ENCODE results near the gene UGT2B7. TPM values are rescaled to one million over a fixed set of nuclear protein-coding genes. Genes with fewer than 3 reads are reported as not detected.

The UGT2B7 gene
- total RNA-seq, 1 experiment from 2014 or later = not detected

DNA sequence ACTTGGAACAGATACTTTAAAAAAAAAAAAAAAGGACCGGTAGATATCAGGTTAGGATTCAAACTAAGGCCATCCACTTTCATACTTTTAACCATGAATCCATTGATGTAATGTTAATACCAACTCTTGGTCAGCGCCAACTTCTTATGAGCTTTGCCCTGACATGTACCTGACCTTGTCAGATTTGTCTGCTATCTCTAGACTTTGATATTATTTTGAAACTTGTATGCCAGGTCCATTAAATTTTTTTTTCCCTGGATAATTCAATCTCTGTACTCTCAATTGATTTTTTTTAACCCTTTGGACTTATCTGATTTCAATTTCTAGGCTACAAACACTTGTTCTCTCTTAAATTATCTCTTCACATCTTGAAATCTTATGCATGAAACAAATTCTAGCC is 27.2 kb upstream of the UGT2B7 start:
- H3F3A ChIP-seq (ENCODE audit: low read length, unreplicated experiment) = no peaks in the 10 kb centered on the region
- H3K4me1 ChIP-seq (ENCODE audit: insufficient read depth, low read length) = no peaks in the 10 kb centered on the region
- ATAC-seq (no peak), DNase-seq (no peak)
- no peaks in the 10 kb centered on the region for H3K27me3 ChIP-seq (ENCODE audit: low read length)
- H4K20me1 ChIP-seq (ENCODE audit: low read length) = no peaks in the 10 kb centered on the region
- no peak overlapping the region for H3K4me2 ChIP-seq (ENCODE audit: low read length)
- no peak overlapping the region for H3K9ac ChIP-seq (ENCODE audit: low read length)
- TF ChIP-seq EZH2phosphoT487 (IDR thresholded peaks at IDR 0.05; ENCODE audit: borderline replicate concordance, low read length) (no peak), EZH2 (IDR thresholded peaks at IDR 0.05; ENCODE audit: low read length, unreplicated experiment) (no peak)
- TF ChIP-seq, protein P1, sequence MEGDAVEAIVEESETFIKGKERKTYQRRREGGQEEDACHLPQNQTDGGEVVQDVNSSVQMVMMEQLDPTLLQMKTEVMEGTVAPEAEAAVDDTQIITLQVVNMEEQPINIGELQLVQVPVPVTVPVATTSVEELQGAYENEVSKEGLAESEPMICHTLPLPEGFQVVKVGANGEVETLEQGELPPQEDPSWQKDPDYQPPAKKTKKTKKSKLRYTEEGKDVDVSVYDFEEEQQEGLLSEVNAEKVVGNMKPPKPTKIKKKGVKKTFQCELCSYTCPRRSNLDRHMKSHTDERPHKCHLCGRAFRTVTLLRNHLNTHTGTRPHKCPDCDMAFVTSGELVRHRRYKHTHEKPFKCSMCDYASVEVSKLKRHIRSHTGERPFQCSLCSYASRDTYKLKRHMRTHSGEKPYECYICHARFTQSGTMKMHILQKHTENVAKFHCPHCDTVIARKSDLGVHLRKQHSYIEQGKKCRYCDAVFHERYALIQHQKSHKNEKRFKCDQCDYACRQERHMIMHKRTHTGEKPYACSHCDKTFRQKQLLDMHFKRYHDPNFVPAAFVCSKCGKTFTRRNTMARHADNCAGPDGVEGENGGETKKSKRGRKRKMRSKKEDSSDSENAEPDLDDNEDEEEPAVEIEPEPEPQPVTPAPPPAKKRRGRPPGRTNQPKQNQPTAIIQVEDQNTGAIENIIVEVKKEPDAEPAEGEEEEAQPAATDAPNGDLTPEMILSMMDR (conservative IDR thresholded peaks at IDR 0.05; ENCODE audit: low read depth, low read length) = no peak
- H3K27ac ChIP-seq (ENCODE audit: low read length) = no peak overlapping the region
- POLR2A ChIA-PET (ENCODE audit: unreplicated experiment) = no interaction called here
- H3K9me3 ChIP-seq (ENCODE audit: low read length) = no peaks in the 10 kb centered on the region
- intact Hi-C loops (cut with micrococcal nuclease) = no loop called here
- CTCF ChIA-PET = no interaction called here
- no peaks in the 10 kb centered on the region for H3K36me3 ChIP-seq (ENCODE audit: low read depth, low read length)
- H3K79me2 ChIP-seq (ENCODE audit: low read length) = no peaks in the 10 kb centered on the region
- no peak overlapping the region for H3K4me3 ChIP-seq (ENCODE audit: low read length)
- BruUV-seq (replicated peaks) = no TSS peak
- no peaks in the 10 kb centered on the region for H3K9me2 ChIP-seq (replicated peaks; ENCODE audit: low read length)
- no peak overlapping the region for H2AFZ ChIP-seq (ENCODE audit: low read length)

DNA sequence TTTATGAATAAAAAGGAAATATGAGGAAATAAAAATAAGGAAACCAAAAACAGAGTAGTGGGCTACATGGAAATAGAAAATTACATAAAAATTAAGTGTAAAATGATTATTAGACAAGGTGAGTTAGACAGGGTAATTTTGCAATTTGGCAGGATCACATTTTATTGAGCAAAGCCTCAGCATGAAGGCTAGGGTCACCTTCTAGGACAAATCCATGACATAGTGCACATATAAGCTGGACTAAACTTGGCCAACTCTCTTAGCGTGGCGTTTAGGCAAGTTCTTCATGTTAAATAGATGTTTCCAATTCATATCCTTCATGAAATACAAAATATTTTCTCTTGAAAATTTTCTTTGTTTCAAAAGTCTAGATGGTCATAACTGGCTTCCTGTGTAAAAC is 25.7 kb upstream of the UGT2B7 start:
- Histone ChIP-seq H3K4me3 (ENCODE audit: low read length) (no peak overlapping the region), H4K20me1 (ENCODE audit: low read length) (no peaks in the 10 kb centered on the region), H3K4me1 (ENCODE audit: insufficient read depth, low read length) (no peaks in the 10 kb centered on the region), H3K9ac (ENCODE audit: low read length) (no peak overlapping the region), H3K4me2 (ENCODE audit: low read length) (no peak overlapping the region), H3K36me3 (ENCODE audit: low read depth, low read length) (no peaks in the 10 kb centered on the region), H3K27ac (ENCODE audit: low read length) (no peak overlapping the region), H2AFZ (ENCODE audit: low read length) (no peak overlapping the region), H3K9me3 (ENCODE audit: low read length) (no peaks in the 10 kb centered on the region), H3K9me2 (replicated peaks; ENCODE audit: low read length) (no peaks in the 10 kb centered on the region), H3K79me2 (ENCODE audit: low read length) (no peaks in the 10 kb centered on the region), H3K27me3 (ENCODE audit: low read length) (no peaks in the 10 kb centered on the region), H3F3A (ENCODE audit: low read length, unreplicated experiment) (no peaks in the 10 kb centered on the region)
- CTCF ChIA-PET = no interaction called here
- intact Hi-C loops (cut with micrococcal nuclease) = no loop called here
- no peak for ATAC-seq
- no peak for DNase-seq
- no TSS peak for BruUV-seq (replicated peaks)
- no peak for TF ChIP-seq EZH2phosphoT487 (IDR thresholded peaks at IDR 0.05; ENCODE audit: borderline replicate concordance, low read length)
- no peak for TF ChIP-seq EZH2 (IDR thresholded peaks at IDR 0.05; ENCODE audit: low read length, unreplicated experiment)
- TF ChIP-seq, protein P1 (conservative IDR thresholded peaks at IDR 0.05; ENCODE audit: low read depth, low read length) = no peak
- POLR2A ChIA-PET (ENCODE audit: unreplicated experiment) = no interaction called here

DNA sequence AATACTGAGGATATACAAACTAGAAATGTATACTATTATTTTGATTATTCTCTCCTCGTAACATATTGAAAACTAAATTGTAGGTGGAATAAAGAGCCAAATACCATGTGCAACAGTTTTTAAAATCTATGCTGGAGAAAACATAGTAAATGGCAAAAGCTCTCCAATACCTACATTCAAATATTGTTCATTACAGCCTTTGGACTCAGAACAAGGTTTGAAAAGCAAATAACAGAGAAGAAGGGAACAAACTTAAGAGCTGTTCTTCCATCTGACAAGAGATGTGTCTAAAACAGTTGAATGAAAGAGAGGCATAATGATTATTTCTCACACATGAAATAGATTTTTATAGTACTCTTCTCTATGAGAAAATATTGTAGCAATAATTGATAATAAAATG is 25.0 kb upstream of the UGT2B7 start:
- no peaks in the 10 kb centered on the region for H3K27me3 ChIP-seq (ENCODE audit: low read length)
- H3K4me3 ChIP-seq (ENCODE audit: low read length) = no peak overlapping the region
- no peak overlapping the region for H3K4me2 ChIP-seq (ENCODE audit: low read length)
- no peak overlapping the region for H2AFZ ChIP-seq (ENCODE audit: low read length)
- no peaks in the 10 kb centered on the region for H3F3A ChIP-seq (ENCODE audit: low read length, unreplicated experiment)
- intact Hi-C loops (cut with micrococcal nuclease) = no loop called here
- CTCF ChIA-PET = no interaction called here
- no peaks in the 10 kb centered on the region for H3K79me2 ChIP-seq (ENCODE audit: low read length)
- H3K9me3 ChIP-seq (ENCODE audit: low read length) = no peaks in the 10 kb centered on the region
- no peaks in the 10 kb centered on the region for H3K4me1 ChIP-seq (ENCODE audit: insufficient read depth, low read length)
- no peaks in the 10 kb centered on the region for H3K9me2 ChIP-seq (replicated peaks; ENCODE audit: low read length)
- no peak overlapping the region for H3K9ac ChIP-seq (ENCODE audit: low read length)
- no peaks in the 10 kb centered on the region for H4K20me1 ChIP-seq (ENCODE audit: low read length)
- TF ChIP-seq EZH2 (IDR thresholded peaks at IDR 0.05; ENCODE audit: low read length, unreplicated experiment) (no peak), EZH2phosphoT487 (IDR thresholded peaks at IDR 0.05; ENCODE audit: borderline replicate concordance, low read length) (no peak)
- TF ChIP-seq, protein P1 (conservative IDR thresholded peaks at IDR 0.05; ENCODE audit: low read depth, low read length) = no peak
- DNase-seq = no peak
- BruUV-seq (replicated peaks) = no TSS peak
- H3K27ac ChIP-seq (ENCODE audit: low read length) = no peak overlapping the region
- POLR2A ChIA-PET (ENCODE audit: unreplicated experiment) = no interaction called here
- no peaks in the 10 kb centered on the region for H3K36me3 ChIP-seq (ENCODE audit: low read depth, low read length)
- no peak for ATAC-seq

All from PC-3 (cell line).